ENCODE data around the gene MLLT3. TPM values are rescaled to one million over a fixed set of nuclear protein-coding genes. Genes with fewer than 3 reads are reported as not detected.

Gene MLLT3
- total RNA-seq, 1 experiment from 2014 or later = 37.6 TPM

DNA sequence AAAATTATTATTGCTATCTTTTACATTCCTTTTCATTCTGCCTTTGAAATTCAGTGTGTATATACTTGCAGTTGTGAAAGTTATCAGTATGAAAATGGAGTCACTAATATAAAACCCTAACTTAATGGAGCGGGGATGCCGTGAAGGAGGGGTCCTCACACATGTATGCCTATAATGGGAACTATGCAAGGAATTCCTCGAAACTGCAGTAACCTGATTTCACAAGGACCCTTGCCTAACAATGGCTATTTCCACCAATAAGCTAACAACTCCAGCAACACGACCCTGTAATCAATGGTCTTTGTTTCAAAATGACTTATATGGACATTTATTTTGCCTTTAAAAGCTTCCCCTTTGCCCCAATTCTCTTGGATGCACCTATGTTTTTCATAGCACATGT is 12.6 kb upstream of the MLLT3 start:
- DNase-seq (ENCODE audit: low read depth) = no peak
- in situ Hi-C loops (cut with HindIII; ENCODE audit: low pct_unique_long_range_greater_than_20kb, low sequenced_read_pairs) = no loop called here

GRCh38 chr9:20632705-20633104 is 10.4 kb upstream of the MLLT3 start:
- DNase-seq (ENCODE audit: low read depth) = no peak
- in situ Hi-C loops (cut with HindIII; ENCODE audit: low pct_unique_long_range_greater_than_20kb, low sequenced_read_pairs) = no loop called here

DNA sequence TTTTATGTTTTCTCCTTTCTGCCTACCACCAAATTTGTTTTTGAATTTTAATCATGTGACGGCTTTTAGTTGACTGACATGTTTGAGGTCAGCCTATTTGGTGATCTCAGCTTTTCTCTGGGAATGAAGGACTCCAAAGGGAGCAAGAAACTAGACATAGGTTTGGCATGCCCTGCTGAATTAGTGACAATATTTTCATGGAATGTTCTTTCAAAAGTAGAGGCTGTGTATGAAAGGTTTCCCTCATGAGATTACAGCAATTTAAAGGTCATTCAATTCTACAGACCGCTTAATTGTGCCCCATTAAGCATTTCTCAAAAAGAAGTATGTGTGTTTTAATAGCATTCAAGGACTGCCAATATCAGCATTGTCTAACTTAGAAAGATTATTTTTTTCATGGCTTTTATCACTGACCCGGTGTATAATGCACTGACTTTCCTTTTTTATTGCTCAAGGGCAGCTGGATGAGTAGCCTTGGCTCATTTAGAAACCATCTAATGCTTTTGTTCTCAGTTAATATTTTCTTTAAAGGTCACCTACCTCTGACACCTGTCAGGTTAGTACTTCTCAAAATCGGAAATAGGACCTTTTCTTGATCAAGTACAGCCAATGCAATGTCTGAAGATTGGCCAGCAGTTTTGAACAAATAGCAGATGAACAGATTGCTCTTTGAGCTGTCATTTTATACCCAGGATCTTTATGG is 8.1 kb upstream of the MLLT3 start:
- no peak for DNase-seq (ENCODE audit: low read depth)
- in situ Hi-C loops (cut with HindIII; ENCODE audit: low pct_unique_long_range_greater_than_20kb, low sequenced_read_pairs) = no loop called here

DNA sequence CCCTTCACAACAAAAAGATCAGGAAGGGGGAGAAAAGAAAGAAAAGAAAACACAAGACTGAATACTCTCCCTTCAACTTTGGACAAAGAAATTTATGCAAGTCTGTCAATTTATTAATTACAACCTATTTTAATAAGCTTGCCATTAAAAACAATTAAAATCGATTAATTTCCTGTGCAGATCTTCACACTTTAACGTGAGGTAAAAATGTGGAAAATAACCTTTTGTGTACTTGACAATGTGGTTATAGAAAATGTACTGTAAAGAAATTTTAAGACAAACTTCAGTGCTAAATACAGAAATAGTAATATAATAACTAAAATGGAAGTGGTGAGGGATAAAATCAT is 2.7 kb upstream of the MLLT3 start:
- DNase-seq (ENCODE audit: low read depth) = no peak
- in situ Hi-C loops (cut with HindIII; ENCODE audit: low pct_unique_long_range_greater_than_20kb, low sequenced_read_pairs) = loop anchor here (10.0 kb wide), 1 partner anchor 270 kb away; no protein-coding TSS in a partner anchor

GRCh38 chr9:20624201-20625002 is 2.1 kb upstream of the MLLT3 start:
- in situ Hi-C loops (cut with HindIII; ENCODE audit: low pct_unique_long_range_greater_than_20kb, low sequenced_read_pairs) = loop anchor here (10.0 kb wide), 1 partner anchor 270 kb away; no protein-coding TSS in a partner anchor
- DNase-seq (ENCODE audit: low read depth) = peak; percentile 59

DNA sequence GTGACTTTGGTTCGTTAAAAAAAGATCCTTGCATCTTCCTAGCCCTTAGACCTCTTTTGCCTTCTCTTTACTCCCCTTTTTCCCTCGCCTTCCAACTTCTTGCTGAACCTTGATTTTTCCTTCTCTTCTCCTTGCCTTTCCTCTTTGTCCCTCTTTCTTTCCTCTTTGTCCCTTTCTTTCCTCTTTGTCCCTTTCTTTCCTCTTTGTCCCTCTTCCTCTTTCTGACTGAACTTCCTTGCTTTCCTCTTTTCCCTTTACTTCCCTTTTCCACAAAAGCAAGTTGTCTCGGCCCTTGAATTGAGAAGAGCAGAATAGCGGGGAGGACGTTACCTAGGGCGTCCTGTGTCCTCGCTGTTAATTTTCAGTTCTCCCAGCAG is 1.4 kb upstream of the MLLT3 start:
- in situ Hi-C loops (cut with HindIII; ENCODE audit: low pct_unique_long_range_greater_than_20kb, low sequenced_read_pairs) = loop anchor here (10.0 kb wide), 1 partner anchor 269 kb away; no protein-coding TSS in a partner anchor
- DNase-seq (ENCODE audit: low read depth) = no peak

- in situ Hi-C loops (cut with HindIII; ENCODE audit: low pct_unique_long_range_greater_than_20kb, low sequenced_read_pairs) = loop anchor here (10.0 kb wide), 1 partner anchor 268 kb away; no protein-coding TSS in a partner anchor
Observed at GRCh38 chr9:20623021-20623747, 885 bp upstream of the MLLT3 start.

GRCh38 chr9:20621471-20622329 is 599 bp downstream of the MLLT3 start:
- in situ Hi-C loops (cut with HindIII; ENCODE audit: low pct_unique_long_range_greater_than_20kb, low sequenced_read_pairs) = loop anchor here (10.0 kb wide), 1 partner anchor 267 kb away; no protein-coding TSS in a partner anchor
- DNase-seq (ENCODE audit: low read depth) = peak; percentile 75

More at GRCh38 chr9:20623021-20623747, 885 bp upstream of the MLLT3 start:
- DNase-seq (ENCODE audit: low read depth) = no peak

GRCh38 chr9:20620650-20621470 is 1.4 kb downstream of the MLLT3 start:
- peak; percentile 50 for DNase-seq (ENCODE audit: low read depth)
- in situ Hi-C loops (cut with HindIII; ENCODE audit: low pct_unique_long_range_greater_than_20kb, low sequenced_read_pairs) = loop anchor here (10.0 kb wide), 1 partner anchor 266 kb away; no protein-coding TSS in a partner anchor

GRCh38 chr9:20619487-20620200 is 2.7 kb downstream of the MLLT3 start:
- in situ Hi-C loops (cut with HindIII; ENCODE audit: low pct_unique_long_range_greater_than_20kb, low sequenced_read_pairs) = loop anchor here (10.0 kb wide), 1 partner anchor 265 kb away; no protein-coding TSS in a partner anchor
- peak; percentile 79 for DNase-seq (ENCODE audit: low read depth)

DNA sequence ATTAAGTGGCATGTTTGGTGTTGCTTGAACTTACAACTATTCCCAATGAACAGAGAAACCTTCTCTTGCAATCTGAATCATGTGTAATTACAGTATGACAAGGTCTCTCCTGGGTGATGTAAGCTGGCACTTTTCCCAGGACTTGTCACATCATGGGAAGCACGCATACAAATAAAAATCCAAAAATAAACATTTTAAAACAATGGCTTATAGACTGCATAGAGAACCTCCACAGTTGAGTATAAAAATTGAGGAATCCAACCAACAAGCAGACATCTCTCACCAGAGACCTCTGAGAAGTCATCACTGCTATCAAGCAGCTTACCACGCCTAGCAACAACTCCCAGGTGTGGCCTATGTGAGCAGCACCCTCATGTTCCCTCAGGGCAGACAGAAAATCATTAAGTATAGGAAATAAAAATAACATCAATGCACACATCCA is 3.9 kb downstream of the MLLT3 start:
- DNase-seq (ENCODE audit: low read depth) = peak; percentile 79
- in situ Hi-C loops (cut with HindIII; ENCODE audit: low pct_unique_long_range_greater_than_20kb, low sequenced_read_pairs) = no loop called here

GRCh38 chr9:20616808-20617207 is 5.5 kb downstream of the MLLT3 start:
- in situ Hi-C loops (cut with HindIII; ENCODE audit: low pct_unique_long_range_greater_than_20kb, low sequenced_read_pairs) = no loop called here
- DNase-seq (ENCODE audit: low read depth) = no peak

DNA sequence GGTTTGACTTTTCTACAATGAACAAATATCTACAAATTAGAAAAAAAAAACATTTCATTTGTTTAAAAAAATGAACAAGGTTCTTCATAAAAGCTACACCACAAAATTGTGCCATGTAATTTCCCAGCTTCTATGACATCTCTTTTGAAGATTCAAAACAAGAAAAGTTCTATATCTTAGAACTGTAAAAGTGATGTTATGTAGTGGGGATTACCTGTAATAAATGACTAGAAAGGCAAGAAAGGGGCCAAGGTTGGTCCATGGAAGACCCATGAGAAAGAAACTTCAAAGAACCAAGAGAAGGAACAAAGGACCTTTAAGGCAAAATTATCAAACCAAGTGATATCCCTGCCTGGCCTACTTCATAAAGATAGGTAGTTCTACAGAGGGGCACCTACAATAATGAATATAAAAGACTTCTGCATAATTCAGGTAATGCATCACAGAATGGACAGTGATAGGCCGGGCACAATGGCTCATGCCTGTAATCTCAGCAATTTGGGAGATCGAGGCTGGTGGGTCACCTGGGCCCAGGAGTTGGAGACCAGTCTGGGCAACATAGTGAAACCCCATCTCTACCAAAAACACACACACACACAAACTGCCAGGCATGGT is 7.6 kb downstream of the MLLT3 start:
- no peak for DNase-seq (ENCODE audit: low read depth)
- in situ Hi-C loops (cut with HindIII; ENCODE audit: low pct_unique_long_range_greater_than_20kb, low sequenced_read_pairs) = no loop called here

DNA sequence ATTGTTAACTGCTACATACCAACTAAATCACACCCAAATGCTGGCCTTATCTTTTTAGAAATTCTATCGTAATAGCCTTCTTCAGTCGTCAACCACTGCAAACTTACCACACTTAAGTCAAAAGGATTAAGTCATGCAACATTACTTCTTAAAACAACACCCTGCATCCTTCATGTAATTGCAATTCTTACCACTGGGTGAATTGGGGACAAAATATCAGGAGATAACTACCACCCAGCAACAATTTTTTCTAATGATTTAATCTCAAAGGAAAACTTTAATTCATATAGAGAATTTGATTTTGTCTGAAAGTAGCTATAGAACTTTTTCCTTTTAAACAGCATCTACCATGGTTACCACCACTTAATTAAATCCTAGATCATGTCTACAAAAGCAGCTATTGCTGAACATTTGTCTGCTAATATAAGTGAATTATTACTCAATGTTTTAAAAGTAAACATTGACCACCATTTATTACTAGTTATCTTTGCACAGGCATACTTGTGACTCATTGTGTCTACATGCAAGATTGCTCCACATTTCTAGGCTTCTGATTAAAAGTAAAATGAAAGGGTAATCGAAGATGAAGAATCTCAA is 10.5 kb downstream of the MLLT3 start:
- in situ Hi-C loops (cut with HindIII; ENCODE audit: low pct_unique_long_range_greater_than_20kb, low sequenced_read_pairs) = no loop called here
- DNase-seq (ENCODE audit: low read depth) = peak; percentile 86

- peak; percentile 22 for DNase-seq (ENCODE audit: low read depth)
- in situ Hi-C loops (cut with HindIII; ENCODE audit: low pct_unique_long_range_greater_than_20kb, low sequenced_read_pairs) = no loop called here
Observed at GRCh38 chr9:20610591-20610990, 11.7 kb downstream of the MLLT3 start.

DNA sequence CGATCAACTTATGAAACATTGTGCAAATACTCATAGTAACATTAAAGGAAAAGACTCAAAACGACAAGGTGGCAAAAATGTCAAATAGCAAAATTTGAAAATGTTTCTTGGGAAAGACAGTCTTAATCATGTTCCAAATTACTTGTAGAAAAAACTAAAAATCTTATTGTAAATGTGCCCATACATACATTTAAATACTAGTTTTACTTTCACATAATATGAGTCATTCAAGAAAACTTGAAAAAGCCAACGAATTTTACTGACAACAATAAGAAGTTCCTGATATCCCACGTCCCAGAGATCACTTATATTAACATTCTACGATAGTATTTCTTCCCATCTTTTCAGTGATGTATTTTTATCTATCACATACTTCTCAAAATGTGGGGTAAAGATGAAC is 13.7 kb downstream of the MLLT3 start:
- in situ Hi-C loops (cut with HindIII; ENCODE audit: low pct_unique_long_range_greater_than_20kb, low sequenced_read_pairs) = no loop called here
- no peak for DNase-seq (ENCODE audit: low read depth)
